CD4-positive, alpha-beta T cell (primary cell): ENCODE measurements around the gene LNPEP. TPM values are rescaled to one million over a fixed set of nuclear protein-coding genes. Genes with fewer than 3 reads are reported as not detected.

Experiments
- ATAC-seq: fragments of 200-7000 bp; cut with Tn5 transposase; one replicate; pipeline ENCODE4 v1.10.0; 2022; ENCODE audit warnings: mild to moderate bottlenecking; ENCODE audit not compliant: poor library complexity
- CTCF ChIA-PET: fragments of 350-600 bp; sonication (Branson Sonifier 250); formaldehyde crosslinking; loops from one replicate; lab custom pipeline; 2021; ENCODE audit warnings: antibody characterized with exemption, inconsistent platforms; lab: Charles Lee
- POLR2A ChIA-PET: fragments of 350-600 bp; sonication (Branson Sonifier 250); formaldehyde crosslinking; loops from one replicate; lab custom pipeline; 2021; ENCODE audit warnings: antibody characterized with exemption, inconsistent platforms; lab: Charles Lee
- DNase-seq, 14 experiments: peaks; one replicate each; pipeline ENCODE4 v3.0.0-alpha.2; 2013 to 2020; ENCODE audit warnings: mixed read lengths in 2 of 14
- H3K27ac ChIP-seq, 2 donors: one replicate each; pipeline versions ENCODE4 v1.5.1 to v1.7.0; 2013; ENCODE audit warnings: low read length in 2 of 2, low read depth in 1 of 2, mild to moderate bottlenecking in 1 of 2
- H3K27me3 ChIP-seq, 2 experiments: 1 replicate in 1 of 2; 2 replicates in 1 of 2; pipeline versions ENCODE4 v1.6.1 to v1.7.0; 2013; ENCODE audit warnings: low read length in 2 of 2, control low read depth in 1 of 2, mild to moderate bottlenecking in 1 of 2, moderate library complexity in 1 of 2; ENCODE audit not compliant: insufficient read depth in 2 of 2, control insufficient read depth in 1 of 2
- H3K36me3 ChIP-seq: one replicate; pipeline ENCODE4 v1.6.1; 2013; ENCODE audit warnings: low read length, control low read depth; ENCODE audit not compliant: insufficient read depth
- H3K4me1 ChIP-seq: one replicate; pipeline ENCODE4 v1.6.1; 2013; ENCODE audit warnings: low read length, control low read depth; ENCODE audit not compliant: insufficient read depth
- H3K4me3 ChIP-seq: one replicate; pipeline ENCODE4 v1.5.1; 2013; ENCODE audit warnings: mild to moderate bottlenecking, low read length, moderate library complexity
- H3K9me3 ChIP-seq, 2 experiments: 1 replicate in 1 of 2; 2 replicates in 1 of 2; pipeline versions ENCODE4 v1.6.1 to v1.7.0; 2013; ENCODE audit warnings: low read length in 2 of 2, mild to moderate bottlenecking in 2 of 2, control low read depth in 1 of 2, moderate library complexity in 1 of 2; ENCODE audit not compliant: control insufficient read depth in 1 of 2, insufficient read depth in 1 of 2
- H3K27ac Mint-ChIP-seq: one replicate; pipeline ENCODE4 v1.8.0; 2020; ENCODE audit warnings: mixed read lengths
- H3K27me3 Mint-ChIP-seq: one replicate; pipeline ENCODE4 v1.8.0; 2021; ENCODE audit warnings: mixed read lengths
- H3K36me3 Mint-ChIP-seq: one replicate; pipeline ENCODE4 v1.8.0; 2021; ENCODE audit warnings: low read depth, mixed read lengths
- H3K4me1 Mint-ChIP-seq: one replicate; pipeline ENCODE4 v1.8.0; 2021; ENCODE audit warnings: low read depth, mixed read lengths
- H3K4me3 Mint-ChIP-seq: one replicate; pipeline ENCODE4 v1.8.0; 2020; ENCODE audit warnings: mild to moderate bottlenecking, mixed read lengths
- H3K9me3 Mint-ChIP-seq: one replicate; pipeline ENCODE4 v1.8.0; 2020; ENCODE audit warnings: mixed read lengths
- intact Hi-C, 2 experiments: fragments of 100-400 bp; cut with DNase I in 1 of 2; cut with micrococcal nuclease in 1 of 2; formaldehyde crosslinking; loops; one replicate each; pipeline versions ENCODE4 v1.15.1 to v1.9.0; 2023 to 2025; cut with DNase I, micrococcal nuclease
- total RNA-seq, 174 experiments: library from RNA in 2 of 174; stranded (reverse) in 2 of 174; gene quantifications; one replicate each; pipeline ENCODE4 v1.2.3 and lab custom pipeline; 2021 to 2026
- TF ChIP-seq, protein P1 (sequence below): fragments of 200-600 bp; IDR thresholded peaks from one replicate; pipeline ENCODE4 v1.8.0; 2022; ENCODE audit warnings: antibody characterized with exemption, mild to moderate bottlenecking

Gene LNPEP
- total RNA-seq, 2 experiments from 2014 or later, result 52.0 to 52.7 TPM

DNA sequence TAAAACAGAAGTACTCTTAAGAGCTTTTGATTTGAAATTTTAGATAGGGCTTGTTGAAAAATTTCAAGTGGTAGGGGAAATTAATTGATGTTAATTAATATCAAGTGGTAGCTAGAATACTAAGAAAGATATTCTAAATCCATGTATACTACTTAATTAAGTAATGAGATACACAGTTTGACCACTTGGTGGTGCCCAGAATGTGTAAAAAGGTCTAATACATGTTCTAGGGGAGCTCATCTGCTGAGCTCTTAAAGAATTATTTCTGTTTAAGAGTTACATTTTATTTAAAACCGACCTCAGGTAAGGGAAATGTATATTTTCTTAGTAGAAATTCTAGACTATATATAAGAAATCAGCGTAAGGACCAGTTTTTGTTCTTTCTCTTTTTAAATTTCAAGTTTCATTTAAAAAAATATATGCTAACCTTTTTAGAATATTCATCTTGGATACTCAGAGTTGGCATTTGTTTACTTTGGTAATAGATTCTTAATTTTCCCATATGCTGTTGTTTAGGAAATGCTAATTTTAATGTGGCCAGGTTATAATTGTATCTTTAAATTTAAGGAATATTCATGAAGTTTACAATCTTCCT, 61.5 kb downstream of the LNPEP start:
- H3K9me3 ChIP-seq, result no peaks in the 10 kb centered on the region
- Mint-ChIP-seq H3K4me3 (no peak overlapping the region), H3K36me3 (peaks cover 46% of the 10 kb centered on the region), H3K9me3 (no peaks in the 10 kb centered on the region), H3K4me1 (peaks cover 39% of the 10 kb centered on the region), H3K27ac (peak overlapping the region; percentile 59), H3K27me3 (no peaks in the 10 kb centered on the region)
- peak; percentile 76 for ATAC-seq
- TF ChIP-seq, protein P1, sequence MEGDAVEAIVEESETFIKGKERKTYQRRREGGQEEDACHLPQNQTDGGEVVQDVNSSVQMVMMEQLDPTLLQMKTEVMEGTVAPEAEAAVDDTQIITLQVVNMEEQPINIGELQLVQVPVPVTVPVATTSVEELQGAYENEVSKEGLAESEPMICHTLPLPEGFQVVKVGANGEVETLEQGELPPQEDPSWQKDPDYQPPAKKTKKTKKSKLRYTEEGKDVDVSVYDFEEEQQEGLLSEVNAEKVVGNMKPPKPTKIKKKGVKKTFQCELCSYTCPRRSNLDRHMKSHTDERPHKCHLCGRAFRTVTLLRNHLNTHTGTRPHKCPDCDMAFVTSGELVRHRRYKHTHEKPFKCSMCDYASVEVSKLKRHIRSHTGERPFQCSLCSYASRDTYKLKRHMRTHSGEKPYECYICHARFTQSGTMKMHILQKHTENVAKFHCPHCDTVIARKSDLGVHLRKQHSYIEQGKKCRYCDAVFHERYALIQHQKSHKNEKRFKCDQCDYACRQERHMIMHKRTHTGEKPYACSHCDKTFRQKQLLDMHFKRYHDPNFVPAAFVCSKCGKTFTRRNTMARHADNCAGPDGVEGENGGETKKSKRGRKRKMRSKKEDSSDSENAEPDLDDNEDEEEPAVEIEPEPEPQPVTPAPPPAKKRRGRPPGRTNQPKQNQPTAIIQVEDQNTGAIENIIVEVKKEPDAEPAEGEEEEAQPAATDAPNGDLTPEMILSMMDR, result peak; percentile 57
- POLR2A ChIA-PET, result interaction anchor here (0.6 to 2.2 kb wide), 9 partner anchors 19 to 1773 kb away, joined by 3 to 20 read pairs (median 3); partner anchors contain the start of genes ERAP1 and LNPEP
- intact Hi-C loops, result loop anchor here in 1 of 2 experiments (5.0 kb wide), 1 partner anchor 165 kb away; no protein-coding TSS in a partner anchor
- no peak overlapping the region for H3K4me3 ChIP-seq
- H3K27me3 ChIP-seq, result no peaks in the 10 kb centered on the region
- peaks cover 81% of the 10 kb centered on the region for H3K36me3 ChIP-seq
- no peaks in the 10 kb centered on the region for H3K4me1 ChIP-seq
- peak in 4 of 14 experiments; percentile 37 to 65 (median 52) for DNase-seq
- CTCF ChIA-PET, result interaction anchor here (0.6 to 1.7 kb wide), 15 partner anchors 9 to 189 kb away, joined by 3 to 13 read pairs (median 4); partner anchors contain the start of gene LNPEP
- H3K27ac ChIP-seq, result no peak overlapping the region

GRCh38 chr5:96999856-97000255, 64.0 kb downstream of the LNPEP start:
- Mint-ChIP-seq H3K4me3 (no peak overlapping the region), H3K36me3 (peaks cover 28% of the 10 kb centered on the region), H3K27me3 (no peaks in the 10 kb centered on the region), H3K9me3 (no peaks in the 10 kb centered on the region), H3K27ac (no peak overlapping the region), H3K4me1 (peaks cover 31% of the 10 kb centered on the region)
- peaks cover 79% of the 10 kb centered on the region for H3K36me3 ChIP-seq
- H3K4me1 ChIP-seq, result no peaks in the 10 kb centered on the region
- H3K27me3 ChIP-seq, result no peaks in the 10 kb centered on the region
- DNase-seq, result no peak
- H3K27ac ChIP-seq, result no peak overlapping the region
- ATAC-seq, result no peak
- H3K4me3 ChIP-seq, result no peak overlapping the region
- ChIA-PET CTCF (no interaction called here), POLR2A (no interaction called here)
- no peaks in the 10 kb centered on the region for H3K9me3 ChIP-seq
- intact Hi-C loops, result loop anchor here (5.0 to 10.0 kb wide), 2 partner anchors 162 to 225 kb away; no protein-coding TSS in a partner anchor
- TF ChIP-seq, protein P1, result no peak

DNA sequence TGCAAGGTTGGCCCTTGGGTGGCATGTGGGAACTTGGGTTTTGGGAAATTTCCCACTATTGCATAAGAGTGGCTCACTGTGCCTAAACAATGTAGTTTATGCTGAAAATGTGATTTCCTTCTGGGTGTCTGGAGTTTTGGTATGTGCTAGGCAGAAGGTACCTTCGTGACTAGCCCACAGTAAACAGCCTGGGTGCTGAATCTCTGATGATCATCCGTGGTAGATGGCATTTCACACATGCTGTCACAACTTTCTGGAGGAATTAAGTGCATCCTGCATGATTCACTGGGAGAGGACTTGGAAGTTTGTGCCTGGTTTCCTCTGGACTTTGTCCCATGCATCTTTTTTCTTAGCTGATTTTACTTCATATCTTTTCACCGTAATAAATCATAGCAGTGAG, 64.5 kb downstream of the LNPEP start:
- Histone ChIP-seq H3K4me1 (no peaks in the 10 kb centered on the region), H3K36me3 (peaks cover 77% of the 10 kb centered on the region), H3K4me3 (no peak overlapping the region), H3K9me3 (no peaks in the 10 kb centered on the region), H3K27ac (no peak overlapping the region), H3K27me3 (no peaks in the 10 kb centered on the region)
- TF ChIP-seq, protein P1, result no peak
- ChIA-PET POLR2A (no interaction called here), CTCF (no interaction called here)
- no peak overlapping the region for H3K4me3 Mint-ChIP-seq
- peaks cover 26% of the 10 kb centered on the region for H3K4me1 Mint-ChIP-seq
- DNase-seq, result no peak
- peaks cover 28% of the 10 kb centered on the region for H3K36me3 Mint-ChIP-seq
- H3K9me3 Mint-ChIP-seq, result no peaks in the 10 kb centered on the region
- no peak for ATAC-seq
- no peaks in the 10 kb centered on the region for H3K27me3 Mint-ChIP-seq
- intact Hi-C loops, result loop anchor here in 1 of 2 experiments (5.0 to 10.0 kb wide), 2 partner anchors 162 to 226 kb away; no protein-coding TSS in a partner anchor
- H3K27ac Mint-ChIP-seq, result no peak overlapping the region
